Ascending aorta (tissue), 2 donors: Measurements from ENCODE around the gene MICU1. TPM values are rescaled to one million over a fixed set of nuclear protein-coding genes. Genes with fewer than 3 reads are reported as not detected.

Source experiments
- DNase-seq, 2 donors: peaks; one replicate each; pipeline ENCODE4 v3.0.0-alpha.2; 2019; ENCODE audit warnings: low spot score in 2 of 2
- H3K27ac ChIP-seq, 2 donors: fragments of 200-600 bp; sonication (generic); one replicate each; pipeline ENCODE4 v1.5.1; 2016 to 2017; ENCODE audit warnings: mild to moderate bottlenecking in 1 of 2
- H3K27me3 ChIP-seq: fragments of 200-600 bp; sonication (generic); one replicate; pipeline ENCODE4 v1.5.1; 2017
- H3K36me3 ChIP-seq, 2 donors: fragments of 200-600 bp; sonication (generic); one replicate each; pipeline ENCODE4 v1.5.1; 2016
- H3K4me1 ChIP-seq, 2 donors: fragments of 200-600 bp; sonication (generic); one replicate each; pipeline ENCODE4 v1.5.1; 2016 to 2017; ENCODE audit warnings: mild to moderate bottlenecking in 1 of 2
- H3K4me3 ChIP-seq, 2 donors: fragments of 200-600 bp; sonication (generic); one replicate each; pipeline ENCODE4 v1.5.1; 2016 to 2017; ENCODE audit warnings: mild to moderate bottlenecking in 1 of 2
- H3K9me3 ChIP-seq, 2 donors: fragments of 200-600 bp; sonication (generic); one replicate each; pipeline ENCODE4 v1.5.1; 2016
- intact Hi-C: fragments of 100-400 bp; cut with DNase I; formaldehyde crosslinking; loops from one replicate; pipeline ENCODE4 v1.15.1; 2023
- total RNA-seq: library from RNA; depleted of rRNA; stranded (reverse); fragments of >200 nt; gene quantifications from one replicate; pipeline ENCODE4 v1.1.0, GENCODE V29; 2016
- TF ChIP-seq, protein P1 (sequence below), 3 experiments: fragments of 200-600 bp in 2 of 3; fragments of 450-650 bp in 1 of 3; sonication (generic) in 2 of 3; IDR thresholded peaks; one replicate each; pipeline ENCODE4 v1.5.1; 2016 to 2019; ENCODE audit warnings: antibody characterized with exemption in 3 of 3, mild to moderate bottlenecking in 1 of 3, moderate library complexity in 1 of 3

Gene MICU1
- total RNA-seq, 1 donor from 2014 or later = 18.9 TPM

DNA sequence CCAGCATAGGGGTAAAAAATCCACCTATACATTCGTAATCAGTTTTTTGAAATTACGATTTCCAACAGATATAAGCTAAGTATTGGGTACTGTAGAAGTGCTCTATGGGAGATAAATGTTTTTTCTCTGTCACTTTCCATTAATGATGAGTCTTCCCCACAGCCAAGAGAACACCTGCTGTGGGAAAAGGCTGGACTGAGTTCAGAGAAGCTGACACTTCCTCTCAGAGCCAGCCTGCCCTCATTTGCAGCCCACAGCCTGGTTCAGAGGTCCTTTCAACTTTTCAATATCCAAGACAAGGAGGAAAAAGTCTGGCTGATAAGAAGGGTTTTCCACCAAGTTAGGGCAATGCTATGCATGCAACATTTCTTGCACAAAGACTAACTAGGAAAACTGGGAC, 206.6 kb downstream of the MICU1 start:
- Histone ChIP-seq H3K9me3 (no peaks in the 10 kb centered on the region), H3K27me3 (no peaks in the 10 kb centered on the region), H3K36me3 (peaks cover 13 to 39% of the 10 kb centered on the region in 2 donors), H3K4me1 (no peaks in the 10 kb centered on the region), H3K4me3 (no peak overlapping the region), H3K27ac (no peak overlapping the region)
- intact Hi-C loops = no loop called here
- TF ChIP-seq, protein P1, sequence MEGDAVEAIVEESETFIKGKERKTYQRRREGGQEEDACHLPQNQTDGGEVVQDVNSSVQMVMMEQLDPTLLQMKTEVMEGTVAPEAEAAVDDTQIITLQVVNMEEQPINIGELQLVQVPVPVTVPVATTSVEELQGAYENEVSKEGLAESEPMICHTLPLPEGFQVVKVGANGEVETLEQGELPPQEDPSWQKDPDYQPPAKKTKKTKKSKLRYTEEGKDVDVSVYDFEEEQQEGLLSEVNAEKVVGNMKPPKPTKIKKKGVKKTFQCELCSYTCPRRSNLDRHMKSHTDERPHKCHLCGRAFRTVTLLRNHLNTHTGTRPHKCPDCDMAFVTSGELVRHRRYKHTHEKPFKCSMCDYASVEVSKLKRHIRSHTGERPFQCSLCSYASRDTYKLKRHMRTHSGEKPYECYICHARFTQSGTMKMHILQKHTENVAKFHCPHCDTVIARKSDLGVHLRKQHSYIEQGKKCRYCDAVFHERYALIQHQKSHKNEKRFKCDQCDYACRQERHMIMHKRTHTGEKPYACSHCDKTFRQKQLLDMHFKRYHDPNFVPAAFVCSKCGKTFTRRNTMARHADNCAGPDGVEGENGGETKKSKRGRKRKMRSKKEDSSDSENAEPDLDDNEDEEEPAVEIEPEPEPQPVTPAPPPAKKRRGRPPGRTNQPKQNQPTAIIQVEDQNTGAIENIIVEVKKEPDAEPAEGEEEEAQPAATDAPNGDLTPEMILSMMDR (IDR thresholded peaks at IDR 0.05) = no peak
- no peak for DNase-seq

DNA sequence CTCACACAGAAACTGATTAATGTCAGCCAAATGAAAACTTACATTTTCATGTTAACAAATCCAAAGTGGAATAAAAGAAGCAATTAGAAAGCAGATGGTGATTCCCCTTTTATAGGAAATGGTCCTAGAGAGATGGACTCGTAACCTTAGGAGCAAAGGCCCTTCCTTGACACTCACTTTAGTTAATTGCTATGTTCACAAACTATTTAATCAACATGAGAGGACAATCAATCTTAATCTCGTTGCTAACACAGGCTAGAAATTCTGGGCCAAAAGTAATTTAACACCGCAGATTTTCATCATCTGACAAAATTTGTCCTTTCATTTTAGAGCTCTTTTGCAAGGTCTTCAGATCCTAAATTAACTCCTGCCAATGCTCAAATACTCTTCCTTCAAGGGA, 207.2 kb downstream of the MICU1 start:
- intact Hi-C loops = no loop called here
- H3K4me3 ChIP-seq = no peak overlapping the region
- DNase-seq = no peak
- H3K27ac ChIP-seq = no peak overlapping the region
- peaks cover 13 to 39% of the 10 kb centered on the region in 2 donors for H3K36me3 ChIP-seq
- TF ChIP-seq, protein P1 (IDR thresholded peaks at IDR 0.05) = no peak
- no peaks in the 10 kb centered on the region for H3K4me1 ChIP-seq
- H3K27me3 ChIP-seq = no peaks in the 10 kb centered on the region
- H3K9me3 ChIP-seq = no peaks in the 10 kb centered on the region

DNA sequence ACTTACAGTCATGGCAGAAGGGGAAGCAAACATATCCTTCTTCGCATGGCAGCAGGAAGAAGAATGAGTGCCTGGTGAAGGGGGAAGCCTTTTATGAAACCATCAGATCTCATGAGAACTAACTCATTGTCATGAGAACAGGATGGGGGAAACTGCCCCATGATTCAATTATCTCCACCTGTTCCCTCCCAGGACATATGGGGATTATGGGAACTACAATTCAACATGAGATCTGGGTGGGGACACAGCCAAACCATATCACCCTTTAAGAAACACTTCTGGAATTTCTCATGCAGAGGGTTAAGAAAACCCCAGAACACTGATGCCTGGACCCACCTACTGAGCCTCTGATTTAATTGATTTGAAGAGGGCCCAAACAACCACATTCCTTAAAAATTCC, 207.9 kb downstream of the MICU1 start:
- H3K27me3 ChIP-seq = no peaks in the 10 kb centered on the region
- no peaks in the 10 kb centered on the region for H3K9me3 ChIP-seq
- H3K27ac ChIP-seq = no peak overlapping the region
- TF ChIP-seq, protein P1 (IDR thresholded peaks at IDR 0.05) = no peak
- H3K36me3 ChIP-seq = peaks cover 13 to 39% of the 10 kb centered on the region in 2 donors
- H3K4me3 ChIP-seq = no peak overlapping the region
- intact Hi-C loops = no loop called here
- no peak for DNase-seq
- no peaks in the 10 kb centered on the region for H3K4me1 ChIP-seq

DNA sequence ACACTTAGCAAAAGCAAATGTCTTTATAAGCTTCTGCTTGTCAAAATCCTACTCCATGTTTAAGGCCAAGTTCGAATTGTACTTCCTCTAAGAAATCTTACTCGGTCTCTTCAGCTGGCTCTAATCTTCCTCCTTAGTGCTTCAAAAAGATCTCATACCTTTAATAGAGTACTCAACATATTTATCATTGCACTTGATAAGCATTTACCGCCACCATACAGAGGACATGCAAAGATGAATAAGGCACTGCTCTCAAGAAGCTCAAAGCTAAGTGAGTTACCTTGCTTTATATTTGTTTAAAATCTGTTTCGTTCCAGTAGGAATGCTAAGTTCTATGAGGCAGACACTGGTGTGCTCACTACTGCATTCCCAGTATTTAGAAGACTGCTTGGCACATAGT, 209.2 kb downstream of the MICU1 start:
- Histone ChIP-seq H3K4me1 (no peaks in the 10 kb centered on the region), H3K27me3 (no peaks in the 10 kb centered on the region), H3K36me3 (peaks cover 10 to 27% of the 10 kb centered on the region in 2 donors), H3K4me3 (no peak overlapping the region), H3K27ac (no peak overlapping the region), H3K9me3 (no peaks in the 10 kb centered on the region)
- no peak for DNase-seq
- intact Hi-C loops = no loop called here
- TF ChIP-seq, protein P1 (IDR thresholded peaks at IDR 0.05) = no peak

DNA sequence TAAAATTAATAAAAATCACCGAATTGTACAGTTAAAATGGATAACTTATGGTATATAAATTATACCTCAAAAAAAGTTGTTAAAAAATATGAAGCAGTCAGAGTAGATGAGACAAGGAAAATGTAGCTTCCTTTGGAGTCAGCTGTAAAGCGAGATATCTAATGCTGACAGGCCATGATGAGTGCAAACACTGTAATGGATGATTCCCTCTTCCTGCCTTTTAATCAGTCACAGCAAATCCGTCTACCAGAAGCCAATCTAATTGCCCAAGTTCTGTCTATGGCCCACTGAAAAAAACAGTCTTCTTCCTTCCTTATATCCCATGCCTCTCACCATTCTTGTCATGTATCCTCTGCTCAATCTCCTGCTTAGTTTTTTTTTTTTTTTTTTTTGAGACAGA, 211.2 kb downstream of the MICU1 start:
- H3K36me3 ChIP-seq = peaks cover 0 to 7% of the 10 kb centered on the region in 2 donors
- H3K4me1 ChIP-seq = no peaks in the 10 kb centered on the region
- H3K4me3 ChIP-seq = no peak overlapping the region
- H3K27me3 ChIP-seq = no peaks in the 10 kb centered on the region
- H3K9me3 ChIP-seq = no peaks in the 10 kb centered on the region
- TF ChIP-seq, protein P1 (IDR thresholded peaks at IDR 0.05) = no peak
- DNase-seq = no peak
- intact Hi-C loops = no loop called here
- no peak overlapping the region for H3K27ac ChIP-seq

DNA sequence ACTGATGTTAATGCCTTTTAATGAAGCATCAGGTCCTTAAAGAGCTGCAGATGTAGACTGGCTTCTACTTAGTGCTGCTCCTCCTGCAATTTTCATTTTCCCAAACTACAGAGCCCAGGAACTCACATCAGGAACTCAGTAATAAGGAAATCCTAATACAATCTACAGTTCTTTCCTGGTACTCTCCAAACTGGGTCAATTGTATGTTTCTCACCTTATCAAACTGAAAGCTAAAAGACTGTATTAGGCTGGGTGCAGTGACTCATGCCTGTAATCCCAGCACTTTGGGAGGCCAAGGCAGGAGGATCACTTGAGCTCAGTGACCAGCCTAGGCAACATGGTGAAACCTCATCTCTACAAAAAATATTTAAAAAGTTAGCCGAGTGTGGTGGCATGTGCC, 216.7 kb downstream of the MICU1 start:
- Histone ChIP-seq H3K9me3 (no peaks in the 10 kb centered on the region), H3K4me1 (no peaks in the 10 kb centered on the region), H3K27ac (no peak overlapping the region), H3K4me3 (no peak overlapping the region), H3K27me3 (no peaks in the 10 kb centered on the region), H3K36me3 (peaks cover 0 to 8% of the 10 kb centered on the region in 2 donors)
- no peak for DNase-seq
- intact Hi-C loops = no loop called here
- TF ChIP-seq, protein P1 (IDR thresholded peaks at IDR 0.05) = no peak
